B cell (primary cell): ENCODE data around the gene SEH1L. TPM values are rescaled to one million over a fixed set of nuclear protein-coding genes. Genes with fewer than 3 reads are reported as not detected.

Source experiments
- ATAC-seq: fragments of 200-7000 bp; cut with Tn5 transposase; one replicate; pipeline ENCODE4 v1.10.0; 2021; ENCODE audit warnings: low read depth, mild to moderate bottlenecking, moderate number of reproducible peaks, moderate library complexity
- CTCF ChIA-PET: fragments of 350-600 bp; sonication (Branson Sonifier 250); formaldehyde crosslinking; loops from one replicate; lab custom pipeline; 2021; ENCODE audit warnings: antibody characterized with exemption, inconsistent platforms; lab: Charles Lee
- POLR2A ChIA-PET: fragments of 350-600 bp; sonication (Branson Sonifier 250); formaldehyde crosslinking; loops from one replicate; lab custom pipeline; 2021; ENCODE audit warnings: antibody characterized with exemption; lab: Charles Lee
- DNase-seq: peaks from one replicate; pipeline ENCODE4 v3.0.0; 2013
- H2AFZ ChIP-seq: 2 replicates; pipeline ENCODE4 v1.6.1; 2012; ENCODE audit warnings: mild to moderate bottlenecking, low read depth, low read length; ENCODE audit not compliant: insufficient read depth, poor library complexity, severe bottlenecking
- H3K27ac ChIP-seq, 2 donors: 1 replicate in 1 of 2; 2 replicates in 1 of 2; pipeline ENCODE4 v1.5.1; 2012 to 2013; ENCODE audit warnings: low read length in 2 of 2, mild to moderate bottlenecking in 2 of 2, moderate library complexity in 1 of 2
- H3K27me3 ChIP-seq, 4 experiments: fragments of 200-600 bp in 1 of 4; sonication (generic) in 1 of 4; replicated peaks in 1 of 4; 1 replicate in 2 of 4; 2 replicates in 2 of 4; pipeline versions ENCODE4 v1.6.1 to v1.7.0; 2013 to 2016; ENCODE audit warnings: low read length in 3 of 4, mild to moderate bottlenecking in 2 of 4, mixed read lengths in 1 of 4, moderate library complexity in 1 of 4; ENCODE audit not compliant: insufficient read depth in 4 of 4, control insufficient read depth in 3 of 4; ENCODE audit errors: control extremely low read depth in 1 of 4
- H3K36me3 ChIP-seq, 2 experiments: replicated peaks in 1 of 2; 1 replicate in 1 of 2; 2 replicates in 1 of 2; pipeline versions ENCODE4 v1.6.1 to v1.7.1; 2013; ENCODE audit warnings: low read length in 1 of 2; ENCODE audit not compliant: insufficient read depth in 2 of 2, control insufficient read depth in 1 of 2; ENCODE audit errors: control extremely low read depth in 1 of 2, extremely low read depth in 1 of 2
- H3K4me1 ChIP-seq, 2 donors: fragments of 200-600 bp in 1 of 2; sonication (generic) in 1 of 2; 1 replicate in 1 of 2; 2 replicates in 1 of 2; pipeline versions ENCODE4 v1.5.1 to v1.6.1; 2013 to 2017; ENCODE audit warnings: low read length in 2 of 2; ENCODE audit not compliant: control insufficient read depth in 2 of 2, insufficient read depth in 2 of 2
- H3K4me2 ChIP-seq: replicated peaks from 2 replicates; pipeline ENCODE3; 2012; ENCODE audit warnings: mild to moderate bottlenecking, low read depth, low read length; ENCODE audit not compliant: poor library complexity, severe bottlenecking
- H3K4me3 ChIP-seq, 5 experiments: fragments of 200-600 bp in 1 of 5; sonication (generic) in 1 of 5; 1 replicate in 3 of 5; 2 replicates in 2 of 5; pipeline versions ENCODE4 v1.5.1 to v1.7.0; 2011 to 2016; ENCODE audit warnings: low read length in 4 of 5, mild to moderate bottlenecking in 4 of 5, low read depth in 2 of 5, control low read depth in 1 of 5, moderate library complexity in 1 of 5; ENCODE audit not compliant: insufficient read depth in 1 of 5; ENCODE audit errors: control extremely low read depth in 1 of 5, extremely low read depth in 1 of 5
- H3K79me2 ChIP-seq: fragments of 200-600 bp; sonication (generic); one replicate; pipeline ENCODE4 v1.6.0; 2016; ENCODE audit warnings: low read length; ENCODE audit not compliant: control insufficient read depth, insufficient read depth
- H3K9ac ChIP-seq: fragments of 200-600 bp; sonication (generic); 2 replicates; pipeline ENCODE4 v1.6.1; 2017; ENCODE audit warnings: mild to moderate bottlenecking, low read length, moderate library complexity
- H3K9me3 ChIP-seq, 3 donors: one replicate each; pipeline versions ENCODE4 v1.6.1 to v1.7.1; 2013; ENCODE audit warnings: low read length in 2 of 3; ENCODE audit not compliant: control insufficient read depth in 2 of 3, insufficient read depth in 1 of 3; ENCODE audit errors: control extremely low read depth in 1 of 3
- H4K20me1 ChIP-seq: 2 replicates; pipeline ENCODE4 v1.6.0; 2012; ENCODE audit warnings: mild to moderate bottlenecking, low read length; ENCODE audit not compliant: insufficient read depth, control insufficient read depth, poor library complexity, severe bottlenecking
- H3K27ac Mint-ChIP-seq: one replicate; pipeline ENCODE4 v1.8.0; 2021; ENCODE audit warnings: mixed read lengths
- H3K27me3 Mint-ChIP-seq: one replicate; pipeline ENCODE4 v1.8.0; 2021; ENCODE audit warnings: mixed read lengths
- H3K4me1 Mint-ChIP-seq: one replicate; pipeline ENCODE4 v1.8.0; 2021; ENCODE audit warnings: mixed read lengths
- H3K4me3 Mint-ChIP-seq: one replicate; pipeline ENCODE4 v1.8.0; 2021; ENCODE audit warnings: mixed read lengths
- H3K9me3 Mint-ChIP-seq: one replicate; pipeline ENCODE4 v1.8.0; 2022; ENCODE audit warnings: mixed read lengths; ENCODE audit not compliant: insufficient read depth
- CTCF ChIP-seq: fragments of 200-600 bp; IDR thresholded peaks from one replicate; pipeline ENCODE4 v1.8.0; 2022; ENCODE audit warnings: antibody characterized with exemption, mild to moderate bottlenecking
- EZH2 ChIP-seq: IDR thresholded peaks from 2 replicates; pipeline ENCODE4 v1.6.1; 2012; ENCODE audit warnings: borderline replicate concordance, low read depth, mild to moderate bottlenecking, moderate library complexity, low read length; ENCODE audit not compliant: insufficient read depth, poor library complexity, severe bottlenecking
- WGBS: methylation state at CpG from one replicate; pipeline ENCODE4 v1.1.5; 2013; ENCODE audit warnings: missing lambda C conversion rate; ENCODE audit not compliant: insufficient coverage; 5-methylcytosine and 5-hydroxymethylcytosine counted together
- intact Hi-C: fragments of 100-400 bp; cut with micrococcal nuclease; formaldehyde crosslinking; loops from one replicate; pipeline ENCODE4 v1.10.0; 2022
- polyA plus RNA-seq: library from polyadenylated mRNA; depleted of rRNA; stranded (reverse); fragments of >200 nt; gene quantifications from 2 replicates; pipeline ENCODE4 v1.2.3, GENCODE V29; 2012
- total RNA-seq, 2 donors: library from RNA; stranded (reverse); fragments of 120-200 nt in 1 of 2; gene quantifications; 1 replicate in 1 of 2; 2 replicates in 1 of 2; pipeline versions ENCODE4 v1.2.3 to v1.2.4, GENCODE V29; 2013 to 2022

SEH1L gene
- total and polyA plus RNA-seq, 2 donors (not counting 1 experiment from before 2014, with no cell fraction given): 8.7 to 46.4 TPM

DNA sequence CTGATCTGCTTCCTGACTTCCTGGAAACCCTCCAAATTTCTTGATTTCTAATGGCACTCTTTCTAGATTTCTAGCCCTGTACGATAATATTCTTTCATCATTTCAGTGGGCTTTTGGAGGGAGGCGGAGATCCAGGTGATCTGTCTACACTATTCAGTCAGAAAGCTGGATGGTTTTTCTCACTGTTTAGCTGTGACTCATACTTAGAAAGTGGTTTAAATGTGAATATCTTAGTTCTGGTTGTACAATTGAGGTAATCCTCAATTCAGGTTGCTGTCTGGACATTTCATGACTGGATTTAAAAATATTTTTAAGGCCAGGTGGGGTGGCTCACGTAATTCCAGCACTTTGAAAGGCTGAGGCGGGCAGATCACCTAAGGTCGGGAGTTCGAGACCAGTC lies 20.8 kb downstream of the SEH1L start:
- H3K9me3 ChIP-seq: no peaks in the 10 kb centered on the region
- Mint-ChIP-seq H3K4me3 (no peak overlapping the region), H3K9me3 (no peaks in the 10 kb centered on the region), H3K4me1 (peaks cover 7% of the 10 kb centered on the region), H3K27ac (no peak overlapping the region), H3K27me3 (no peaks in the 10 kb centered on the region)
- ChIA-PET CTCF (interaction anchor here (0.6 kb wide), 1 partner anchor 22 kb away, joined by 3 read pairs; the partner anchor contains the start of gene CEP192), POLR2A (no interaction called here)
- H3K36me3 ChIP-seq: peaks cover 5 to 57% of the 10 kb centered on the region in 2 experiments
- ATAC-seq: no peak
- TF ChIP-seq EZH2 (no peak), CTCF (no peak)
- no peak overlapping the region for H3K4me2 ChIP-seq
- H2AFZ ChIP-seq: no peak overlapping the region
- H3K27ac ChIP-seq: no peak overlapping the region
- H3K4me3 ChIP-seq: no peak overlapping the region
- no peaks in the 10 kb centered on the region for H3K27me3 ChIP-seq
- H3K4me1 ChIP-seq: no peaks in the 10 kb centered on the region
- no peak for DNase-seq
- H3K9ac ChIP-seq: no peak overlapping the region
- H3K79me2 ChIP-seq: peaks cover 35% of the 10 kb centered on the region
- intact Hi-C loops: no loop called here
- 86% methylated on average over 3 of the region's 6 CpGs for WGBS
- no peaks in the 10 kb centered on the region for H4K20me1 ChIP-seq

DNA sequence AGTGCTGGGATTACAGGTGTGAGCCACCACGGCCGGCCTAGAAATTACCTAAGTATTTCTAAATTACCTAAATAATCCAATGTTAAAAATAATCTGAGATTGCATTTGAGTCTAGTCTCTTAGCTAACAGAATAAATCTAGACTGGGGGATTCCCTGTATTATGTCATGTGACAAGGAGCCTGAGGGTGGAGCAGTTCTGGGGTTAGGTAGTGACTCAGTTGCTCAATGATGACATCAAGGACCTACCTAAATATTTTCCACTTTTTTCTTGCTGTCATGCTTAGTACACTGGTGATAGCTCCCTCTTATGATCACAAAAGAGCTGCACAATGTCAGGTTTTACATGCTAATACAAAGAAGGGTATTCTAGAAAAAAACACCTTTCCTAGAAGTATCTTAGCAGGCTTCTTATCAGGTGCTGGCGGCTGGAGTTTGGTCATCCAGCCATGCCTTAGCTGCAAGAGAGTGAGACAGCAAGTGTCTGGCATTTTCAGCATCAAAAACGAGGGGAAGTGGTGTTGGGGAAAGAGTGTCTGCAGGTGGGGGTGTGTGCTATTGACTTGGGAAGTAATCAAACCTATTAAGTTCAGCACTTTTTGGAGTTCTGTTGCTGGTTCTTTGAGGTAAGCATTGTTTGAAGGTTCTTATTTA lies 25.9 kb downstream of the SEH1L start:
- no peak overlapping the region for H3K27ac Mint-ChIP-seq

More for the DNA sequence above, 25.9 kb downstream of the SEH1L start:
- no peak overlapping the region for H3K9ac ChIP-seq
- Mint-ChIP-seq H3K27me3 (no peaks in the 10 kb centered on the region), H3K9me3 (no peaks in the 10 kb centered on the region), H3K4me1 (no peaks in the 10 kb centered on the region), H3K4me3 (no peak overlapping the region)
- H2AFZ ChIP-seq: no peak overlapping the region
- H4K20me1 ChIP-seq: no peaks in the 10 kb centered on the region
- DNase-seq (no peak), ATAC-seq (no peak)
- TF ChIP-seq CTCF (no peak), EZH2 (no peak)
- 100% methylated on average over 2 of the region's 4 CpGs for WGBS
- intact Hi-C loops: no loop called here
- H3K79me2 ChIP-seq: peaks cover 14% of the 10 kb centered on the region
- no peaks in the 10 kb centered on the region for H3K27me3 ChIP-seq
- H3K4me2 ChIP-seq: no peak overlapping the region
- H3K9me3 ChIP-seq: no peaks in the 10 kb centered on the region
- peaks cover 4 to 59% of the 10 kb centered on the region in 2 experiments for H3K36me3 ChIP-seq
- ChIA-PET CTCF (interaction anchor here (1.0 kb wide), 1 partner anchor 98 kb away, joined by 3 read pairs; no protein-coding TSS in a partner anchor), POLR2A (no interaction called here)
- no peak overlapping the region for H3K27ac ChIP-seq
- no peaks in the 10 kb centered on the region for H3K4me1 ChIP-seq
- H3K4me3 ChIP-seq: no peak overlapping the region
